COR-L47 (cell line): ENCODE results near the gene VAC14.
"Not testable (repeated sequence)": the region's sequence is repeated elsewhere in the genome, so short reads cannot be mapped to it uniquely, and the experiment has no call there.

Experiments used
- DNase-seq: peaks from one replicate; lab custom pipeline; 2025; lab: John Stamatoyannopoulos, UW

The VAC14 gene

DNA sequence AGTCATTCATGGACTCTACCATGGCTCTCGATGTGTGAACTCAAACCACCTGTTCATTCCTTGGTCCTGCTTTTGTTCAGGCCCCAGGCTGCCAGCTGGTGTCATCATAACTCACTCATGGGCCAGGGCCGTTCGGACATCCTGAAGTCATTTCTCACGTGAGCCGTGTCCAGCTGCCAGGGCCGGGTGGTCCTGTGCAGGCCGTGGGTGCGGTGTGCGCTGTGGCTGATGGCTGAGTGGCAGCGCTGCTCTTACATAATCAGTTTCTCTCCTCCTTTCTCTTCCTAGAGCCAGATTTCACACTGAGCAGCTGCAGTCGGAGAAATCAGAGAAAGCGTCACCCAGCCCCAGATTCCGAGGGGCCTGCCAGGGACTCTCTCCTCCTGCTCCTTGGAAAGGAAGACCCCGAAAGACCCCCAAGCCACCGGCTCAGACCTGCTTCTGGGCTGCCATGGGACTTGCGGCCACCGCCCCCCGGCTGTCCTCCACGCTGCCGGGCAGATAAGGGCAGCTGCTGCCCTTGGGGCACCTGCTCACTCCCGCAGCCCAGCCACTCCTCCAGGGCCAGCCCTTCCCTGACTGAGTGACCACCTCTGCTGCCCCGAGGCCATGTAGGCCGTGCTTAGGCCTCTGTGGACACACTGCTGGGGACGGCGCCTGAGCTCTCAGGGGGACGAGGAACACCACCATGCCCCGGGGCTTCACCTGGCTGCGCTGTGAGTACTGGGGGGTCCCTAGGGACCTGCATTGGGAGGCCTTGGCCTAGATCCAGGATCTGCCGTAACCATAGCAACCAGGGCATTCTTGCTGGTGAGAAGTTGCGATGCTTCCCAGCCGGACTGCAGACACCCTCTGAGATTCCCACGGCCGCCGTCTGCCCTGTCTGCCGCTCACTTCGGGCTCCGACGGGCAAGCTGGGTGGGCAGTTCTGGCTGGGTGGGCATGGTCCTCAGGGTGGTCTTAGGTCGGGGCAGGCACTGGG, 154.4 kb downstream of the VAC14 start, which contains the start of gene IL34:
TSS of gene IL34 (plus strand) at position 300 of the 982 bp plus-strand sequence. CDS start at position 689, 389 bp downstream.
- DNase-seq, result peak; percentile 18

GRCh38 chr16:70644763-70645597, 156.0 kb downstream of the VAC14 start:
- DNase-seq, result no peak

DNA sequence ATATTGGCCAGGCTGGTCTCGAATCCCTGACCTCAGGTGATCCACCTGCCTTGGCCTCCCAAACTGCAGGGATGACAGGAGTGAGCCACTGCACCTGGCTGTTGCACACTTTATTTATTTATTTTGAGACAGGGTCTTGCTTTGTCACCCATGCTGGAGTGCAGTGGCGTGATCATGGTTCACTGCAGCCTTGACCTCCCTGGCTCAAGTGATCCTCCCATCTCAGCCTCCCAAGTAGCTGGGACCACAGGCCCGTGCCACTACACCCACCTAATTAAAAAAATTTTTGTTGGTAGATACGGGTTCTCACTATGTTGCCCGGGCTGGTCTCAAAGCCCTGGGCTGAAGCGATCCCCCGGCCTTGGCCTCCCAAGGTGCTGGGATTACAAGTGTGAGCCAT, 157.7 kb downstream of the VAC14 start:
- not testable (repeated sequence) for DNase-seq

- no peak for DNase-seq
Measured at GRCh38 chr16:70642633-70643032, 158.3 kb downstream of the VAC14 start.

- DNase-seq, result no peak
Measured at GRCh38 chr16:70638814-70639792, 161.9 kb downstream of the VAC14 start.
